Stimulated activated CD8-positive, alpha-beta memory T cell treated with anti-CD3 and anti-CD28 coated beads, Interleukin-4, amount 100 ng/mL, for 4 hours (primary cell): ENCODE results near the gene ANGEL2.

Source experiments
- DNase-seq, 2 donors: peaks; one replicate each; pipeline ENCODE4 v3.0.0-alpha.2; 2020; ENCODE audit warnings: low read depth in 2 of 2, low spot score in 1 of 2

ANGEL2 gene

GRCh38 chr1:212951947-212952640, 63.6 kb downstream of the ANGEL2 start:
- DNase-seq: no peak

GRCh38 chr1:212951126-212951946, 64.3 kb downstream of the ANGEL2 start:
- DNase-seq: no peak

GRCh38 chr1:212950243-212951125, 65.2 kb downstream of the ANGEL2 start, which contains the start of gene VASH2:
Gene VASH2, plus strand, starts transcription at chr1:212950541. Its CDS starts 1,002 bp downstream, at chr1:212951543.
- DNase-seq: peak; percentile 3

DNA sequence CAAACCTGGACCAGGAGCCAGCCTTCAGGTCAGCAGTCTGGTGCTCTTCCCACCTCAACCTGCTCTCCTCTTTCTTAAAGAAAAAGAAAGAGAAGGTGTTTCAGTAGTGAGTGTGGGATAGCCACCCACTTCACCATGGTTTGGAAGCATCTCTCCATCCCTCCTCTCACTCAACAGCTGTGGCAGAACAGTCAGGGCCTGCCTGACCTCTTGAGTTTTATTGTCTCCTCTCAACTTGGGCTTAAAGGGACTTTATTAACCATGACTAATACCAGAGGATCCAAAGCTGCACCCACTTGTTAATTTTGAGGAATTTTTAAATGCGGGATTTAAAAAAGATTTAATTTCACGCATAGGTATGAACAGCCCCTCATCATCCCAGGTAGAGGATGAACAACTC, 65.9 kb downstream of the ANGEL2 start:
- no peak for DNase-seq

GRCh38 chr1:212946872-212947271, 68.8 kb downstream of the ANGEL2 start:
- DNase-seq: no peak

DNA sequence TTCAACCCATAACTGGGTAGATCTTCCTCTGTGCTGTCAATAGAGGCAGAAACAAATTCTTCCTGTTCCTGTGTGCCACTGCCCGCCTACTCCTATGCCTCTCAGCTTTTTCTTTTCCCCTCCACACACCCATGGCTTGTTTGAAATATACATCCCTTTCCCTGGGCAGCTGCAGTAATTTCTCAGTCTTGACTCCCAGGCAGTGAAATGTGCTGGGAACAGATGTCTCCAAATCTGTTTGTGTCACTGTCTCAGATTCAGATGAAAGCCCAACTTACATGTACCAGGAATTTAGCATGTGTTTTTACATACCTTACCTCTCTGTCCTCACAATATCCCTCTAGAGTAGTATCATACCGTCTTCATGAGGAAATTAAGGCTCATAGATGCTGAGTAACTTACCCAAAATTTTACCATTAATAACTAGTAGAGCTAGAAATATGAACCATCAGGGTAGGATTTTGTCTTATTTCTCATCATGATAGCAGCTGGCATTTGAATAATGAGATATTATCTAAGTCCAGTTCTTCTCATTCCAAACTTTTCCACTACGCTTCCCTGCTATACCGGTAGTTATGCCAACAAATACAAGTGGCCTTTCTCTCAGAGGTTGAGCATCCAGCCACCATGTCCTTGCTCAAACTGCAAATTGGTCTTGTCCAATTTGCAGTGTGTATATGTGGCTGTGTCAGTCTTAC, 70.1 kb downstream of the ANGEL2 start:
- no peak for DNase-seq

DNA sequence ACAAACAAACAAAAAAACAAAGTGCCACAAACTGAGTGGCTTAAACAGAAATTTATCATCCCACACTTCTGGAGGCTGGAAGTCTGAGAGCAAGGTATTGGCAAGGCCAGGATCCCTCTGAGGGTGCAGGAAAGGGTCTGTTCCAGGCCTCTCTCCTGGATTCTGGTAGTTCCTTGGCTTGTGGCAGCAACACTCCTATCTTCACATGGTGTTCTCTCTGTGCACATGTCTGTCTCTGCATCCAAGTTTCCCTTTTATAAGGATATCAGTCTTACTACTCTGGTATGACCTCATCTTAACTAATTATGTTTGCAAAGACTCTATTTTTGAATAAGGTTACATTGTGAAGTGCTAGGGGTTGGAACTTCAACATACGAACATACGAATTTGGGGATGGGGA, 70.6 kb downstream of the ANGEL2 start:
- no peak for DNase-seq

DNA sequence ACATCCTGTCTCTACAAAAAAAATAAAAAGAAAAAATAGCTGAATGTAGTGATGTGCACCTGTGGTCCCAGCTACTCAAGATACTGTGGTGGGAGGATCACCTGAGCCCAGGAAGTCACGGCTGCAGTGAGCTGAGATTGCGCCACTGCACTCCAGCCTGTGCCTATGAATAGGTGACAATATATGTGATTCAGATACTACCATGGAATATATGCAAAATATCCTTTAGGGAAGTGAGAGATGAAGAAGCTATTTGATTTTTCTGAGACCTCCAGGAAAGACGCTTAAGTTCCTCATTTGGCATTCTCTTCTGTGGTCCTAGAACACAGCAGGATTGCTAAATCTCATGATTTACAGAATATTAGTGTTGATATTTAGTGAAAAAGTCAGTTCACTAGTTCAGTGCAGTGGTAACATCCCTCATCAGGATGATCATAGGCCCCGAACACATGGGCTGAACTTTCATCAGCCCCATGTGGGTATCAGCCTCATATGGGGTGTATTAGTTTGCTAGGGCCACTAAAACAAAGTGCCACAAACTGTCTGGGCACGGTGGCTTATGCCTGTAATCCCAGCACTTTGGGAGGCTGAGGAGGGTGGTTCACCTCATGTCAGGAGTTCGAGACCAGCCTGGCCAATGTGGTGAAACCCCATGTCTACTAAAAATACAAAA, 71.3 kb downstream of the ANGEL2 start:
- DNase-seq: no peak

GRCh38 chr1:212943393-212943710, 72.3 kb downstream of the ANGEL2 start:
- DNase-seq: no peak

DNA sequence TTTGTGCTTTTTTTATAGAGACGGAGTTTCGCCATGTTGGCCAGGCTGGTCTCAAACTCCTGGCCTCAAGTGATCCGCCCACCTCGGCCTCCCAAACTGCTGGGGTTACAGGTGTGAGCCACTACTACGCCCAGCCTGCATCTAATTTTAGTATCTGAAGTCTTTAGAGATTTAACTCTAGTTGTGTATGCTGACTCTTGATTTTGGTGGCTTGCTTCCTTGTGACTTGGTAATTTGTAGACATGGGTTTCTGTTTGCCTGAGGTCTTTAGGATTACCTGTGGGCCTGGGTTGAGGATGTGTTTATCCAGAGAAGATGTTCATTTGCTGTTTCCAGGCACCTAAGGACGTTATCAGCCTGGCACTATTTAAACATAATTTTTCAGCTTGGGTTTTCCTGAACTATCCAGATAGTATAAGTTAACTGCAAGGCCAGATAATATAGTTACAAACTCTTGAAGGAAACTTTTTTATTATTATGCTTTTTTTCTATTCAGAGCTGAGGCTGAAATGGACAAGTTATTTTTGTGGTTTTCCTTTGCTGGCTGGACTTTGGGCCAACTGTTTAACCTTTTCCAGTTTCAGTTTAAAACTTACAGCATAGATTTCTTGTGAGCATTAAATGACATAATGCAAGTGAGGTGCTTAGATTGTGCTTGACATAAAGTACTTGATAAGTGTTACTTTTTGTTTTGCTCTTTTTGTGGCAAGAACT, 72.8 kb downstream of the ANGEL2 start:
- DNase-seq: no peak
